ENCODE results near the gene SV2C.
"Not testable (repeated sequence)": the region's sequence is repeated elsewhere in the genome, so short reads cannot be mapped to it uniquely, and the experiment has no call there.

Gene SV2C, protein sequence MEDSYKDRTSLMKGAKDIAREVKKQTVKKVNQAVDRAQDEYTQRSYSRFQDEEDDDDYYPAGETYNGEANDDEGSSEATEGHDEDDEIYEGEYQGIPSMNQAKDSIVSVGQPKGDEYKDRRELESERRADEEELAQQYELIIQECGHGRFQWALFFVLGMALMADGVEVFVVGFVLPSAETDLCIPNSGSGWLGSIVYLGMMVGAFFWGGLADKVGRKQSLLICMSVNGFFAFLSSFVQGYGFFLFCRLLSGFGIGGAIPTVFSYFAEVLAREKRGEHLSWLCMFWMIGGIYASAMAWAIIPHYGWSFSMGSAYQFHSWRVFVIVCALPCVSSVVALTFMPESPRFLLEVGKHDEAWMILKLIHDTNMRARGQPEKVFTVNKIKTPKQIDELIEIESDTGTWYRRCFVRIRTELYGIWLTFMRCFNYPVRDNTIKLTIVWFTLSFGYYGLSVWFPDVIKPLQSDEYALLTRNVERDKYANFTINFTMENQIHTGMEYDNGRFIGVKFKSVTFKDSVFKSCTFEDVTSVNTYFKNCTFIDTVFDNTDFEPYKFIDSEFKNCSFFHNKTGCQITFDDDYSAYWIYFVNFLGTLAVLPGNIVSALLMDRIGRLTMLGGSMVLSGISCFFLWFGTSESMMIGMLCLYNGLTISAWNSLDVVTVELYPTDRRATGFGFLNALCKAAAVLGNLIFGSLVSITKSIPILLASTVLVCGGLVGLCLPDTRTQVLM

DNA sequence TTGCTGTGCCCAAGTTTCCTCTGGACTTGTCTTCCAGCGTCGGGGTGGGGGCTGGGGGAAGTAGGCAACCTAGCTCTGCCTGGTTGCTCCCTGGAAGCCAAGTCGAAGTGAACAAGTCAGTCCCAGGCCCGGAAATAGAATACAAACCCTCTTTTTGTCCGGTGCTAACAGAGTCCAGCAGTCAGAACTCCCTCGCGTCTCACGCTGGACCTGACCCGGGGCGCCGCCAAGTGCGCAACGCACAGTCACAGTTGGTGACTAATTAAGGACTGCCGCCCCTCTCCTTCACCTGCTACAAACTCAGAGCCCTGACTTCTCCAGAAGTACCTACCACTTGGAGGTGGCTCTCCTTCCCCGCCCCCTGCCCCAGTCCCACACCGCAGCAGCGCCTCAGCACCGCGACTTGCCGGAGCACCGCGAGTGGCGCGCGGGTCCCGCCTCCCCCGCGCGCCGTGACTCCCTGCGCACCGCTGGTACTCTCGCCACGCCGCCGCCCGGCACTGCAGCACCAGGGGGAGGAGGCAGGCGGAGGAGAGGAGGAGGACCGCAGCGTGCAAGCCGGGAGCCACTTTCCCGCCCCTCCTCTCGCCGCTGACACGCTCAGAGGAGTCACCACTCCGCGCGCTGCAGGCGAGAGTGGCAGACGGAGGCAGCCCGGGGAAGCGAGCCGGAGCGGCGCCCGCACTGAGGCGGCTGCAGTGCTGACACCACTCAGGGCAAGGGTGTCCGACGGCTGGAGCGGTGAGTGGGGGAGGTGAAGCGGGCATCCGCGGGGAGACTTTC is at the start of gene SV2C:
TSS of gene SV2C (plus strand) at position 612 of the 783 bp plus-strand sequence. CDS start 48,368 bp downstream, outside the sequence.
- peak; percentile 9 to 25 for DNase-seq

DNA sequence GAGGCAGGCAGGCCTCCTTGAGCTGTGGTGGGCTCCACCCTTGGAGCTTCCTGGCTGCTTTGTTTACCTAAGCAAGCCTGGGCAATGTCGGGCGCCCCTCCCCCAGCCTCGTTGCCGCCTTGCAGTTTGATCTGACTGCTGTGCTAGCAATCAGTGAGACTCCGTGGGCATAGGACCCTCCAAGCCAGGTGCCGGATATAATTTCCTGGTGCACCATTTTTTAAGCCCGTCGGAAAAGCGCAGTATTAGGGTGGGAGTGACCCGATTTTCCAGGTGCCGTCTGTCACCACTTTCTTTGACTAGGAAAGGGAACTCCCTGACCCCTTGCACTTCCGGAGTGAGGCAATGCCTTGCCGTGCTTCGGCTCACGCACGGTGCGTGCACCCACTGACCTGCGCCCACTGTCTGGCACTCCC is 45.4 kb upstream of the SV2C start:
- DNase-seq: not testable (repeated sequence)

DNA sequence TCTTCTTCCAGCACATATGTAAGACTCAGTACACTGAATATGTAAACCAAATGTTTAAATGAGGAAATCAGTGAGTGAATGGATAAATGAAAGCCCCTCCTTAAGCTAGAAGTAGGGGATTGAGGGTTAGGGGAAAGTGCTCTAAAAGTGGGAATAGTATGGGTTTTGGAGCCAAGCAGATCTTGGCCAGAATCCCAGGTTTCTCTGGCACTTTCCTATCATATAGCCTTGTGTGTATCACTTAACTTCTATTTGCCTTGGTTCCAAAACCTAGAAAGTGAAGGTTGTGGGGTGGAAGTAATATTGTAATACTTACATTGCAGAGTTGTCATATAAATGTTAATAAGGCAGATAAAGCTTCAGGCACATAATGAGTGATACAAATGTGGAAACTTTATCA is 45.0 kb upstream of the SV2C start:
- DNase-seq: no peak

DNA sequence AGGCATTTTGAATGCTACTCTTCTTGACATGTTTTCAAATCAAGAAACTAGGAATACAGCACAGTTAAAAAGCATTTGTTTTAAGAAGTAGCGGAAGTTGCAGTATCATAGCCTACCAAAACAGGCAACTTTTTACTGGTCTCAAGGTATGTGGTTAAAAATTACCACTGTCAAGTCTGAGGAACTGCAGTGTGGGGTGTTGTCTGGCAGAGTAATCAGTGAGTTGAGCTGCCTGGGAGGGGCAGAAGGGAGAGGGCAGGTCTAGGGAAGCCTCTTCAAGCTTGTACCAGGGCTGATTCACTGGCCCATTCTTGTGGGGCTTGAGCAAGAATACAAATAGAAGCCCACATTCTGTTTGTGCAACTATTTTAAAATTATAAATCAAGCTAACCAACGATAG is 42.4 kb upstream of the SV2C start:
- DNase-seq: no peak

DNA sequence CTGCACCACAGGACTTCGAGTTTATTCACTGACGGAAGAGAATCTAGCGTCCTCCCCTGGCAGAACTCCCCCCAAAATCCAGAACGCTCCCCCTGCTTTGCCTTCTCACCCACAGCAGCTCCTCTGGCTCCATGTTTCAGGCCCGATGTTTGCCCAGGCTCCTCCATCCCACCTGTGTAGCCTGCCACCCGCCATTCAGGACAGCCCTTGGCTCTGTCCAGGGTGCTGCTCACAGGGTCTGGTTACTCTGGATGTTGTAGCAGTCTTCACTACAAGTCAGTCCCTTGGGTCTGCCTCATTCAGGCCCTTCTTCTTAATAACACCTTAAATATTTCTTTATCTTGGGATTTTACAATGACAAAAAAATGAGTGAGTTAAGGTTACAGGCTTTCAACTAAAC is 41.3 kb upstream of the SV2C start:
- DNase-seq: no peak

DNA sequence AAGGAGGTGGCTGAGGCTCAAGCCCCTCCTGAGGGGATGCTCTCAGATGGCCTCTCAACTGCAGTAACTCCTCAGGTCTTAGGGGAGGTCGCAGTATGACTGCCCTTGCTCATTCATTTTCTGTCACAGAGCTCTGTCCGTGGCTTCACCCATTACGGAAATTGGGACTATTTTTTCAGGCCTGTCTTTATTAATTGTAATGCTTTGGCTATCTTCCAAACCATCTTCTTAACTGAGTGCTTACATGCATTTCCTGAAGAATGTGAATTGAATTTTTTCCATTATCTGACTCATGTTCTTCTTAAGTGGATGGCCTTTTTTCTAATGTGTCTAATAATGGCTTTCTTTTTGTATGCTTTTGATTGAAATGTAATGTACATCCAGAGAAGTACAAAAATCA is 36.4 kb upstream of the SV2C start:
- no peak for DNase-seq

DNA sequence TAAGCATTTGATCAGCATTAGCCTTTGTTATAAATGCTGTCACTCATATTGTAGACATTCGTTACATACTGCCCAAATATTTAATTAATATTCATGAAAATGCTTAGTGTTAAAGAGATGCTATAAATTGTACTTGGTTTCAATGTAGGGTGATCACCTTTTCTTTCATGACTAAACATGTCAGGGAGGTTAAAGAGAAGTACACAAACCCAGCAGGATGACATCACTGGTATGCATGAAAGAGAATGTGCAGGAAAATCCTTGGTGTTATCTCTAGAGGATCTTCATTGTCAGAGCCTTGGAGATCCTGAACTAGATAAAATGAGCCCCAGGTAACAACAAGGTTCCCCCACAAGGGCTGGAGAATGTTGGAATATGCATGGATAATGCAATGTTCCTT is 33.0 kb upstream of the SV2C start:
- no peak for DNase-seq

DNA sequence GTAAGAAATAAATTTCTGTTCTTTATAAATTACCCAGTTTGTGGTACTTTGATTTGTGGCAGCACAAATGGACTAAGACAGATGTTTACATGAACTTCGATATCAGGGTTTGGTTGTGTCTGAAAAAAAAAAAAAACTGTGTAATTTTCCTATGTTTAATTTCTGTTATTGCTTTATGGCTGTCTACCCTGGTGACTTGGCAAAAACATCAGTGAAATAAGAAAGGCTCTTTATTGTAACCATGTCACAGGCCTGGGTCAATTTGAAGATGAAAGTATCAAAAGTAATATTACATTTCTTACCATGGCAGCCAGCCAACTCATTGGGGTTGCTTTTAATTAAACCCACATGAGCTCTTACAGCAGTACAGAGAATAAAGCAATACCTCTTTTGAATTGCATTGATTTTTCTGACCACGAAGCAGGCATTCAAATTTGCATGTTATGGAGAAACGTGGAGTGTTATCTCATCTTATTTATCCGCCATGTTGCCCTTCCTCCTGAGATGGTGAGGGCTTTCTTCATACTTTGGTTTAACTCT is 20.6 kb upstream of the SV2C start:
- DNase-seq: no peak

DNA sequence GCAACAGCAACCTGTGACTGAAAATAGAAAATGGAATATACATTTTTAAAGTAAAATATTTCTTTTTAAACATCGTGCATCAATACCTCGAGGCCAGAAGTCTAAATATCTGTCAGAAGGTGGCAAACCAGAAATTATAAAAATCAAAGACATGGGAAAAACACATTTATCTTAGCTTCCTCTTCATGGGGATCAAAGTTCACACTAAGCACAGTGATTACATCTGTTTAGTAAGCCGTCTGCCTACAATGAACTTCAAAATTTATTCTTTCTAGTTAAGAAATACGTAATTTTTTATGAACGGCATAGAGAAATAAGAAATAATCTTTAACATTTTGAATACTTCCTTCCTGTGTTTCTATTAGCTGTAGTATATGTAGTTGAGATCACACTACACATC is 17.9 kb upstream of the SV2C start:
- DNase-seq: no peak

DNA sequence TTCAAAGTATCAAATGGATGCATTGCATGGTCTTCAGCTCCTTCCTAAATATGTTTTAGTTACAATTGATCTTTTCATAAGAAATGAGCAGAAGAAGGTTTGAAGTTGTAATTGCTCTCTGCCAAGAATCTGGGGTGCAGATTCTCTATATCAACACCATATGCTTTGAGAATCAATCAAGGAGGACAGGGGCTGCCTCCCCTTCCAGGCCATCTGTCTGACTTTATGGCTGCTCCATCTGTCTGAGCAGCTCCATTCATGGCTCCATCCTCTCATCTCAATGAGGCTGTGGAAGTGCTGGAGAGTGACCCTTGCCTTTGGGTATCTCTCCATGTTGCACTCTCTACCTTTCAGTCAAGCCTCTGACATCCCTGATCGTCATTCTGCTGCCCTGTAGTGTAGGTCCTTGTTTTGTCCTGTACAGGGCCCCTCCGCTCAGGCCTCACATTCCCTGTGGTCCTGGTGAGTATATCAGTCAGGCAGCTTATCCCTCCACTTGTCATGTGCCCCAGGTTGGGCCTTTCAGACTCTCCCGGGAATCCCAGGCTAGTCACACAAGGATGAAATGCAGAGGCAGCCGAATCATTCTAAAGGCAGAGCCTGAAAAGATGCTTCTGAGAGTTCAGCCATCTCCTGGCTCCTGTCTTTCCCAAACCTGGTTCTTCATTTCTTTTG is 14.0 kb upstream of the SV2C start:
- no peak for DNase-seq

DNA sequence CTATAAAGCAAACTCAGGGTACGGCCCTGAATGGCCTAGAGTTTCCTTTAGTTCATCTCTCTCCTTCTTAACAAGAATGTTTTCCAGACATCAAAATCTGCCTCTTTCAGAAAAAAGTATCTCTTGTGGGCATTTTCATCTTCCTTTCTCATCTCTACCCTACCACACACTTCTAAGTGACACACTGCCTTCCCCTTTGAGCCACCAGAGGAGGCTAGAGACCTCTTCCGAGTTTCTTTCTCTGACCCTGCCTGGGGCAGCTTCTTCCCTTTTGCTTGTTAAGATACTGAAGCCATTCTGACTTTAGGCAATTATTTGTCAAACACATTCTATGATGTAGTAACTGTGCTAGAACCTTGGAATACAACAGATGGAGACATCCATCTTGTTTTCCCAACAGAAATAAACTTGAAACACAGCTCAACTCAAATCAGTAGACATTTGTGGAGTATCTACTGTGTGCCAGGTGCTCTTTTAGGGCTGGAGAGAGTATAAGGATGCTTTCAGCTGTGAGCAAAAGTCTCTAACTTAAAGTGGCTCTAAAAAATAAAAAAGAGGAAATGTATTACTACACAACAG is 8.6 kb upstream of the SV2C start:
- no peak for DNase-seq

DNA sequence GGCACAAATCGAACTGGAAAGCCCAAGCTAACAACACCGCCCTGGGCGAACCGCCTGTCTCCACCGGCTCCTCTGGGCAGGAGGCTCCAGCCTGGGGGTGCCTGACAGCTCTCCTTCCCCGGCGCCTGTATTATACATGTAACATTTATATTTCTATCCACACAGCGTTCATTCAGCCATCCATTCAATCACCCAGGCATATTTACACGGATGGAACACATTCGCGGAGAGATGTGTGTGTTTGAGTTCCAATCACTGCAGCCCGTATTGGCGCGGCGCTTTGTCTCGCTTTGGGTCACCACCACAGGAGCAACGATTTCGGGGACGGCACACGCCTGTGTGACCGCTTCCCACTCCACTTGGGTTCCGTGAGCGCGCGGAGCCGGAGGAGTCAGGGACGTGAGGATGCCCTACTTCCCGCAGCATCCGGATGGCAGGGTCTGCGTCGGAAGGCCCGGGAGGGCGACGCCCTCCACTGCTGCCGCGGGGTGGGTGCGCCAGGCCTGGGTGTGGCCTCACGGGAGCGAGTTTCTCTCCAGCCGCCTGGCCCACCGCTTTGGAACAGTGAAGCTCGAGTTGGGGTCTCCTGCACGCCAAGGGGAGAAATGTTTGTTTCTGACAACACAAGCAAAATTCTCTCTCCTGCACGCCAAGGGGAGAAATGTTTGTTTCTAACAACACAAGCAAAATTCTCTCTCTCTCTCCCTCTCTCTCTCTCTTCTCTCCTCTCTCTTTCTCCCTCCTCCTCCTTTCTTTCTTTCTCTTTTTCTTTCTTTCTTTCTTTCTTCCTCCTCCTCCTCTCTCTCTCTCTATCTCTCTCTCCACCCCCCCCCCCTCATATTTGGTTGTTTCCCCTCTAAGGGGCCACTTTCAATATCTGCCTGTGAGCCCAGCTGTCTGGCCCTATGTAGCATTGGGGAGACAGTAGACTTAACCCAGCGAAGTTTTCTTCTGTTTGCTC is 1.1 kb upstream of the SV2C start:
- no peak for DNase-seq

DNA sequence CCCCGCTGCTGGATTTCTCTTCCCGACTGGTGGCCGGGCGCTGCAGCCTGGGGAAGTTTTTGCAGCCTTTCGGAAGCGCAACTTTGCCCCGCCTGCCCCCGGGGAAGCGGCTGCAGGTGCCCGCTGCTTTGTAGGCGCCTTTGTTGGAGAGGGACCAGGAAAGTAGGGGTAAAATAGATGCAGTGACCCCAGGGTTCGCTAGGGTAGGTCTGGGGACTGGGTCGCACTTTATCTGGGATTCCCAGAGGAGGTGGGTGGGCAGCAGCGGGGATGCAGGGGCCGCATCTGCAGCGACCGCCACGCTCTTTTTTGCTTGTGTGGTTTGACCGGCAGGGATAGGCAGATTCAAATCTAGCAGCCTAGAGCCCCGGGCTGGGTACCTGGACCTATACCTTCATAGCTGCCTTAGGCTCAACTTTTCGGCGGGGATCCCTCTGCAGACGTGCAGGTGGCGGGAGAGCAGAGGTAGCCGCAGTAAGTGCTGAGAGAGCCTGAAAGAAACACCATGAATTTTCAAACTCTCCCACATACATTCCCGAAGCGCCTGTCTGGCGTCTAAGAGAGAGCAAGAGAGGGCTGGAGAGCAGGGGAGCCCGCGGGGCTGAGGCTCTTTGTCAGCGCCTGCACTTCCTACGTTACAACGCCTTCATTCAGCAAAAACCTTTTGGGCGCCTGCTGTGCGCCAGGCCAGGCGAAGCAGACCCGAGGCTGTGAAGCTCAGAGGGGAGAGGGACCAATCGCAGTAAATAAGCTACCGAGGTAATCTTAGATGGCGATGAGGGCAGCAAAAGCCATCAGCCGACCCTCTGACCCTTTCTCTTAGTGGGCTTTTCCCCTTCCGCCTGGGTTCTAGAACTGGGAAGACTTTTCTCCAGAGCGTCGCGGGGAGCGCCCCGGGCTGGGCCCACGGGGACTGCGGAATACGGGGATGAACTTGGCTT is 642 bp downstream of the SV2C start:
- no peak for DNase-seq

DNA sequence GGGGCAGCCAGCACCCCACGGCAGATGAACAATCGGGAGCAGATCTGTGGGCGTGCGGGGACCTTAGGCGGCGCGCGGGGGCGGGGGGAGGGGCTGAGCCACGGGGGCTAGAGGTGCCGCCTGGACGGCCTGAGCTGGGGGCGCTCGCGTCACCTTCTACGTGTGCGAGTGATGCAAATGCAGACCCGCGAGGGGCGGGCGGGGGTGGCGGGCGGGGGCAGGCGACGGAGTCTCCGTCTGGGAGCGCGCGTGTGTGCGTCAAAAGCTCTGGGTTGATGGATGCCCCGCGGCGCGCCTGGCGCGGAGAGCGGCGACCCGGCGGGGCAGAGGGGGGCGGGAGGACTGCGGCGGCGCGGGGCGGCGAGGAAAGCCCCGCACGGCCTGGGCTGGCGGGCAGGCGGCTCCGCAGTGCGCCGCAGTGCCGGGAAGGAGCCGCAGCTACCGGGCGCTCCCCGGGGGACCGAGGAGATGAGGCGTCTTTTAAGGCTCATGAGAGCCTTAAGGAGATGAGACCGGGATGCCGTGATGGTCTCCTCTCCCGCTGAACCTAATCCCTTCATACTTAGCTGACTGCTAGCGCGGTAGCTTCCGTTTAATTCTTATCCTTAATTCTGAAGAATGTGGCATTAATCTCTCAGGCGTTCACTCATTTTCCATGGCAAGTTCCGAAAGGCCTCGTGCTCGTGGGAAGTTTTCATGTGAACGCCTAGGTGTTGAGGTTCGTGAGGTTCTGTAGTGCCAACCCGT is 1.5 kb downstream of the SV2C start:
- DNase-seq: peak; percentile 11 to 26

DNA sequence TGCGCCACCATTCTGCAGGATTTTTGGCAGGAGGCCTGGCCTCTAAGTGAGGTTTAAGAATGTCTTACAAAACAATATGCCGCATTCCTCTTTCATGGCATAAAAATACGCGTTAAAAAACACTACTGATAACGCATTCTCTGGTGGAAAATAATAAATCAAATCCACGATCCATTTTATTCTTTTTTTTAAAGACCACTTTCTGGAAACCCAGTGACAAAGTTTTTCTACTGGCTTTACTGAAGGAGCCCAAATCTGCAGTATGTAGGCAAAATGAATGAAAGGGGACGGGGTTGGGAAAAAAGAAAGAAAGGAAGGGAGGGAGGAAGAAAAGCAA is 2.0 kb downstream of the SV2C start:
- no peak for DNase-seq

DNA sequence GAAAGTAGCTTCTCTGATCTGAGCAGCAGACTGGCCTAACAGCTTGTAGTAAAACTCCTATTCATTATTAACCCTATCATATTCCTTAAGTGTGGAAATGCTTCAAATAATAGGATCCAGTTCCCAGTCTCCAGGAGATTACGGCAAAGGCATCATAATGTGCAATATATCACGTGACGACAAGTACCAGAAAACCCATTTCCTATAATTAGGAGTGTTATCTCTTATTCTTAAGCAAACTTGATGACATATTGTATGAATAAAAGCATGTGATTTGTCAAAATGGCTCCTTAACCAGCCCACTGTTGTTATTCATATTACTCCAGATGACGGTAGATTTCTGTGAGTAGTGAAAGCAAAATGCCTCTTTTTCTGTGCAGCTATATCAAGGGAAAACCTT is 2.9 kb downstream of the SV2C start:
- no peak for DNase-seq

DNA sequence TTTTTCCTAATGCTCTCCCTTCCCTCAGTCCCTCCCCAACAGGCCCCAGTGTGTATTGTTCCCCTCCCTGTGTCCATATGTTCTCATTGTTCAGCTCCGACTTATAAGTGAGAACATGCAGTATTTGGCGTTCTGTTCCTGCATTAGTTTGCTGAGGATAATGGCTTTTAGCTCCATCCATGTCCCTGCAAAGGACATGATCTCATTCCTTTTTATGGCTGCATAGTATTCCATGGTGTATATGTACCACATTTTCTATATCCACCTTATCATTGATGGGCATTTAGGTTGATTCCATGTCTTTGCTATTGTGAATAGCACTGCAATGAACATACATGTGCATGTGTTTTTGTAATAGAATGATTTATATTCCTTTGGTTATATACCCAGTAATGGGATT is 6.0 kb downstream of the SV2C start:
- not testable (repeated sequence) for DNase-seq

DNA sequence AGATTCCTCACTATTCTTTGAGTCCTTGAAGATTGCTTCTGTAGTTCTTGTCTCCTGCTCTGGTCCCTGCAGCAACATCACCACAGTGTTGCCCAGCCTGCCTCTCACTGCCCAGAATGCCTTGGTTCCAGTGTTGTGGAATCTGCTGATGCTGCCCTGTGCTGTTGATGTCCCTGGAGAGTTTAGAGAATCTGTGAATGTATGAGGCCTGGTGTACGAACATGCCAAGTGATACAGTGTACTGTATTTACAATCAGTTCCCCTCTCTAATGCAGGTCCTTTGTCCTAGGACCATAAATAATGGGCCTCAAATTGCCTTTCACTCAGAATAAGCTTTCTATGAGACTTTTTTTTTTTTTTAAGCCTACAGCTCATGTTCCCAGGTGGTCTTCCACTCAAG is 8.2 kb downstream of the SV2C start:
- no peak for DNase-seq

DNA sequence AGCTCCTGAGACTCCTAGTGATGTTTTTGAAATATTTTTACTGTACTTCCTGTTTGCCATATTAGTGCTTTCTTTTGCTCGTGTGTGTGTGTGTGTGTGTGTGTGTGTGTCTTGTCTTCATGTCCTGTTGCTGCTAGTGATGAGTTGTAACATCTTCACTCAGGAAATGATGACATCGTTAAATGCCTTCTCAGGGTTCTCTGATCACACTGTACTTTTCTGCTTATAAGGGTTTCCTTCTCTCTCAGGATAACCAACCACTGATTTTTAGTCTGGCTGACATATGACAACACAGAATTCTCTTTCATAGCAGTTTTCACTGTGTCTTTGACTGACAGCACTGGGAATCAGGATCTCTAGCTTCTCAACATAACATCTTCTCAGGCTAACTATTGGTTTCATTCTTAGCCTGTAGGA is 16.1 kb downstream of the SV2C start:
- no peak for DNase-seq

Measured in activated CD4-positive, alpha-beta T cell treated with anti-CD3 and anti-CD28 coated beads, Interleukin-2, amount 50 U/mL, for 4 hours (primary cell).